HepG2 (cell line): ENCODE results near the gene FAM20C. TPM values are rescaled to one million over a fixed set of nuclear protein-coding genes. Genes with fewer than 3 reads are reported as not detected.

Experiments used
- PAF1 ChIP-seq: IDR thresholded peaks from 2 replicates; pipeline ENCODE4 v1.6.1; 2016; ENCODE audit warnings: missing genetic modification reagents, missing compliant biosample characterization
- SATB2 ChIP-seq: sonication (generic); formaldehyde crosslinking; IDR thresholded peaks from 2 replicates; pipeline ENCODE4 v1.5.0; 2020; ENCODE audit warnings: missing genetic modification reagents
- ZNF234 ChIP-seq: sonication (generic); formaldehyde crosslinking; conservative IDR thresholded peaks from 2 replicates; pipeline ENCODE4 v1.5.1; 2020; ENCODE audit warnings: mild to moderate bottlenecking, missing genetic modification reagents
- ZNF484 ChIP-seq: sonication (generic); formaldehyde crosslinking; IDR thresholded peaks from 2 replicates; pipeline ENCODE4 v1.5.1; 2020; ENCODE audit warnings: mild to moderate bottlenecking, low read depth, missing genetic modification reagents, borderline replicate concordance
- polyA plus RNA-seq, 8 experiments: library from polyadenylated mRNA; depleted of rRNA in 3 of 8; stranded (reverse) in 7 of 8; unstranded in 1 of 8; fragments of >200 nt; fragmentation: Illumina TruSeq in 4 of 8; extraction: Trizol in 4 of 8; gene quantifications; 2 replicates each; pipeline versions ENCODE4 v1.2.1 to v1.2.3, GENCODE V29; 2011 to 2016; ENCODE audit warnings: low read depth in 4 of 8, missing spikeins in 1 of 8, mixed read lengths in 1 of 8; ENCODE audit not compliant: insufficient read depth in 1 of 8
- total RNA-seq, 5 experiments: library from RNA; depleted of rRNA; stranded (reverse); fragments of >200 nt; fragmentation: Illumina TruSeq; extraction: Trizol; gene quantifications; 2 replicates each; pipeline ENCODE4 v1.2.3, GENCODE V29; 2016; ENCODE audit warnings: low read depth in 1 of 5
- TF ChIP-seq, protein P1 (sequence below): sonication (generic); formaldehyde crosslinking; IDR thresholded peaks from 2 replicates; pipeline ENCODE4 v1.4.0; 2020; ENCODE audit warnings: missing genetic modification reagents
- TF ChIP-seq, protein P2 (sequence below): sonication (generic); formaldehyde crosslinking; IDR thresholded peaks from 2 replicates; pipeline ENCODE4 v1.4.0; 2020; ENCODE audit warnings: mild to moderate bottlenecking, missing genetic modification reagents
- TF ChIP-seq, protein P3 (sequence below), 2 experiments: fragments of 450-650 bp in 1 of 2; sonication (generic) in 1 of 2; formaldehyde crosslinking in 1 of 2; IDR thresholded peaks; 2 replicates each; pipeline versions ENCODE4 v1.6.1 to v1.8.0; 2016 to 2022; ENCODE audit warnings: antibody characterized with exemption in 1 of 2, mild to moderate bottlenecking in 1 of 2, missing genetic modification reagents in 1 of 2

The FAM20C gene
- total and polyA plus RNA-seq, 2 of the 13 experiments (the other 11 are each of a cell fraction or from before 2014, with no cell fraction given): 11.9 to 19.9 TPM

DNA sequence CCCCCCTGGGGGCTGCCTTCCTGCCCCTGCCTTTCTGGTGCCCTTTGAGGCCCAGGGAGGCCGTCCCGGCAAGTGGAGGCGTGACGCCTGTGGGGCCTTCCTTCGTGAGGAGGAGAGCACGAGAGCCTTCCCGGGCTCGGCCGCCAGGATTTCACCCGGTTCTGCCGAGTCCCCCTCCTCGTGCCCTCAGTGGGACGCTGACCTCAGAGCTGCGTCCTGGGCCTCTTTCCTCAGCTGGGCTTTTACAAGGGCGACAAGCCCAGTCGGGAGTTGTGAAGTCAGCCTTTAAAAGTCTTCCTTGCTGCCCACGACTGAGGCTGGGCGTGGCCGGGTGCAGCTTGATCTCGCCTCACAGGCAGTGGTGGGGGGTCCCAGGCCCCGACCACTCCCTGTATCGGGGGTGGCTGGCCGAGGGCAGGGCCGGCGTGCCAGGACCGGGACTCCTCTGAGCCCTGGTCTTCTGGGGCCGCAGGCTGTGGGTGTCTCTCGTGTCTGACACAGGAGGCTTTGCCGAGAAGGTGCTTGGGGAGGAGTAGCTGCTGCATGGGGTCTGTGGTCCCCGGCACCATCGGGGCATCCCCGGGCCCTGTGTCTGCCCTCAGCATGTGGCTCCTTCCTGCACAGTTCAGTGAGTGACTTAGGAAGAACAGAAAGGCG is 41.8 kb downstream of the FAM20C start (continued):
- TF ChIP-seq, protein P1, sequence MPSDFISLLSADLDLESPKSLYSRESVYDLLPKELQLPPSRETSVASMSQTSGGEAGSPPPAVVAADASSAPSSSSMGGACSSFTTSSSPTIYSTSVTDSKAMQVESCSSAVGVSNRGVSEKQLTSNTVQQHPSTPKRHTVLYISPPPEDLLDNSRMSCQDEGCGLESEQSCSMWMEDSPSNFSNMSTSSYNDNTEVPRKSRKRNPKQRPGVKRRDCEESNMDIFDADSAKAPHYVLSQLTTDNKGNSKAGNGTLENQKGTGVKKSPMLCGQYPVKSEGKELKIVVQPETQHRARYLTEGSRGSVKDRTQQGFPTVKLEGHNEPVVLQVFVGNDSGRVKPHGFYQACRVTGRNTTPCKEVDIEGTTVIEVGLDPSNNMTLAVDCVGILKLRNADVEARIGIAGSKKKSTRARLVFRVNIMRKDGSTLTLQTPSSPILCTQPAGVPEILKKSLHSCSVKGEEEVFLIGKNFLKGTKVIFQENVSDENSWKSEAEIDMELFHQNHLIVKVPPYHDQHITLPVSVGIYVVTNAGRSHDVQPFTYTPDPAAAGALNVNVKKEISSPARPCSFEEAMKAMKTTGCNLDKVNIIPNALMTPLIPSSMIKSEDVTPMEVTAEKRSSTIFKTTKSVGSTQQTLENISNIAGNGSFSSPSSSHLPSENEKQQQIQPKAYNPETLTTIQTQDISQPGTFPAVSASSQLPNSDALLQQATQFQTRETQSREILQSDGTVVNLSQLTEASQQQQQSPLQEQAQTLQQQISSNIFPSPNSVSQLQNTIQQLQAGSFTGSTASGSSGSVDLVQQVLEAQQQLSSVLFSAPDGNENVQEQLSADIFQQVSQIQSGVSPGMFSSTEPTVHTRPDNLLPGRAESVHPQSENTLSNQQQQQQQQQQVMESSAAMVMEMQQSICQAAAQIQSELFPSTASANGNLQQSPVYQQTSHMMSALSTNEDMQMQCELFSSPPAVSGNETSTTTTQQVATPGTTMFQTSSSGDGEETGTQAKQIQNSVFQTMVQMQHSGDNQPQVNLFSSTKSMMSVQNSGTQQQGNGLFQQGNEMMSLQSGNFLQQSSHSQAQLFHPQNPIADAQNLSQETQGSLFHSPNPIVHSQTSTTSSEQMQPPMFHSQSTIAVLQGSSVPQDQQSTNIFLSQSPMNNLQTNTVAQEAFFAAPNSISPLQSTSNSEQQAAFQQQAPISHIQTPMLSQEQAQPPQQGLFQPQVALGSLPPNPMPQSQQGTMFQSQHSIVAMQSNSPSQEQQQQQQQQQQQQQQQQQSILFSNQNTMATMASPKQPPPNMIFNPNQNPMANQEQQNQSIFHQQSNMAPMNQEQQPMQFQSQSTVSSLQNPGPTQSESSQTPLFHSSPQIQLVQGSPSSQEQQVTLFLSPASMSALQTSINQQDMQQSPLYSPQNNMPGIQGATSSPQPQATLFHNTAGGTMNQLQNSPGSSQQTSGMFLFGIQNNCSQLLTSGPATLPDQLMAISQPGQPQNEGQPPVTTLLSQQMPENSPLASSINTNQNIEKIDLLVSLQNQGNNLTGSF (CRISPR knock-in tag): no peak
- TF ChIP-seq PAF1 (CRISPR knock-in tag) (no peak), ZNF484 (CRISPR knock-in tag) (no peak), ZNF234 (no peak), SATB2 (CRISPR knock-in tag) (no peak)
- TF ChIP-seq, protein P2, sequence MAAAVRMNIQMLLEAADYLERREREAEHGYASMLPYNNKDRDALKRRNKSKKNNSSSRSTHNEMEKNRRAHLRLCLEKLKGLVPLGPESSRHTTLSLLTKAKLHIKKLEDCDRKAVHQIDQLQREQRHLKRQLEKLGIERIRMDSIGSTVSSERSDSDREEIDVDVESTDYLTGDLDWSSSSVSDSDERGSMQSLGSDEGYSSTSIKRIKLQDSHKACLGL (CRISPR knock-in tag): peak; percentile 12; the same call in 1 of the 2 replicates
- TF ChIP-seq, protein P3, sequence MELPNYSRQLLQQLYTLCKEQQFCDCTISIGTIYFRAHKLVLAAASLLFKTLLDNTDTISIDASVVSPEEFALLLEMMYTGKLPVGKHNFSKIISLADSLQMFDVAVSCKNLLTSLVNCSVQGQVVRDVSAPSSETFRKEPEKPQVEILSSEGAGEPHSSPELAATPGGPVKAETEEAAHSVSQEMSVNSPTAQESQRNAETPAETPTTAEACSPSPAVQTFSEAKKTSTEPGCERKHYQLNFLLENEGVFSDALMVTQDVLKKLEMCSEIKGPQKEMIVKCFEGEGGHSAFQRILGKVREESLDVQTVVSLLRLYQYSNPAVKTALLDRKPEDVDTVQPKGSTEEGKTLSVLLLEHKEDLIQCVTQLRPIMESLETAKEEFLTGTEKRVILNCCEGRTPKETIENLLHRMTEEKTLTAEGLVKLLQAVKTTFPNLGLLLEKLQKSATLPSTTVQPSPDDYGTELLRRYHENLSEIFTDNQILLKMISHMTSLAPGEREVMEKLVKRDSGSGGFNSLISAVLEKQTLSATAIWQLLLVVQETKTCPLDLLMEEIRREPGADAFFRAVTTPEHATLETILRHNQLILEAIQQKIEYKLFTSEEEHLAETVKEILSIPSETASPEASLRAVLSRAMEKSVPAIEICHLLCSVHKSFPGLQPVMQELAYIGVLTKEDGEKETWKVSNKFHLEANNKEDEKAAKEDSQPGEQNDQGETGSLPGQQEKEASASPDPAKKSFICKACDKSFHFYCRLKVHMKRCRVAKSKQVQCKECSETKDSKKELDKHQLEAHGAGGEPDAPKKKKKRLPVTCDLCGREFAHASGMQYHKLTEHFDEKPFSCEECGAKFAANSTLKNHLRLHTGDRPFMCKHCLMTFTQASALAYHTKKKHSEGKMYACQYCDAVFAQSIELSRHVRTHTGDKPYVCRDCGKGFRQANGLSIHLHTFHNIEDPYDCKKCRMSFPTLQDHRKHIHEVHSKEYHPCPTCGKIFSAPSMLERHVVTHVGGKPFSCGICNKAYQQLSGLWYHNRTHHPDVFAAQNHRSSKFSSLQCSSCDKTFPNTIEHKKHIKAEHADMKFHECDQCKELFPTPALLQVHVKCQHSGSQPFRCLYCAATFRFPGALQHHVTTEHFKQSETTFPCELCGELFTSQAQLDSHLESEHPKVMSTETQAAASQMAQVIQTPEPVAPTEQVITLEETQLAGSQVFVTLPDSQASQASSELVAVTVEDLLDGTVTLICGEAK (IDR thresholded peaks at IDR 0.05): no peak
- TF ChIP-seq, protein P3 (CRISPR knock-in tag; IDR thresholded peaks at IDR 0.05): no peak
